Adipose tissue (tissue), 3 donors: Measurements from ENCODE around the gene ANGEL2. TPM values are rescaled to one million over a fixed set of nuclear protein-coding genes. Genes with fewer than 3 reads are reported as not detected.

Source experiments
- H3K27ac ChIP-seq: one replicate; pipeline ENCODE4 v1.5.1; 2013; ENCODE audit warnings: low read depth, low read length
- WGBS, 3 donors: extraction: QIAGEN DNeasy Blood & Tissue Kit; methylation state at CpG; one replicate each; pipeline ENCODE4 v1.1.7; 2013; 5-methylcytosine and 5-hydroxymethylcytosine counted together
- polyA plus RNA-seq, 3 donors: library from polyadenylated mRNA; stranded (reverse); fragments of 200-250 nt; gene quantifications; one replicate each; pipeline ENCODE4 v1.2.3, GENCODE V29; 2013
- donor health status: healthy with polysubstance abuse.
- donor health status: Bipolar disorder and iron deficiency.
- donor health status: healthy.

Gene ANGEL2
- polyA plus RNA-seq, 3 donors, result 7.5 to 18.6 (median 11.2) TPM

DNA sequence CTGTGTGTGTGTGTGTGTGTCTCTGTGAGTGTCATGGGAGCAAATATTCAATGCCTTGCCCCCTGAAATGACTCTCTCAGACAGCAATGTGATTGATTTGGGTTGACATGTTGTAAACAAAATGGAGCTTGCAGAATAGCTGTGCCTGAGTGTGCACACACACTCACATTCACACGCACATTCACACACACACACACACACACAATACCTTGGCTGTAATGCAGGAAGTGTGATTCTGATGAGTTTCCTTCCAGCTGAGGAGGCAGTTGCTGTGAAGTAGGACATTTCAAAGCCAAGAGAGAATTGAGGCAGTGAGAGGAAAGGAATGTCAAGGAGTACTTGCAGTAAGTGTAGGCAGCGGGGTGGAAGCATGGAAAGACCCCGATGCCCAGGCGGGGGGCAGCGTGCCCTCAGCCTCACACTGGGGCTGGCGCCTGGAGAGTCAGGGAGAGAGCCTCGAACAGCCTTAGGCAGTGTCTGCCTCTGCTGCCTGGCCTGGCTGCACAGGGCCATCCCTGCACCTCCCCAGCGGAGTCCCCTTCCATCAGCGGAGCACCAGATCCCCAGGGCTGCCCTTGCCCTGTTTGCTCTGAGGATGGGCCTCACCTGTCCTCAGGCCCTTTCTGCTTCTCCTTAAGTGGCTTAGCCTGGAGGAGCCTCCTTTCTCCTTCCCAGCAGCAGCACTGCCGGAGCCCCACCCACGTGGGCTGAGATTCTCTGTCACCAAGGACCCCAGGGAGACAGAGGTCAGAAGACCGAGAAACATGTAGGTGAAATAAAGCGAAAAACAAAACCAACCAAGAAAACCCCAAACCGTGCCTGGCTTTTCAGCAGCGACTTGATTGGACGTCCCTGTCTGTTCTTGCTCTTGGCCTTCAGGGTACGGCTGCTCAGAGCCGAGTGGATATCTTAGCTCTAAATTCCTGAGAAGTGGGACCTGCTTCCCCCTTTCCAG, 56.1 kb downstream of the ANGEL2 start:
- 83 to 89% (median 86%) methylated on average over 18 of the region's 18 CpGs for WGBS, 3 donors
- no peak overlapping the region for H3K27ac ChIP-seq

DNA sequence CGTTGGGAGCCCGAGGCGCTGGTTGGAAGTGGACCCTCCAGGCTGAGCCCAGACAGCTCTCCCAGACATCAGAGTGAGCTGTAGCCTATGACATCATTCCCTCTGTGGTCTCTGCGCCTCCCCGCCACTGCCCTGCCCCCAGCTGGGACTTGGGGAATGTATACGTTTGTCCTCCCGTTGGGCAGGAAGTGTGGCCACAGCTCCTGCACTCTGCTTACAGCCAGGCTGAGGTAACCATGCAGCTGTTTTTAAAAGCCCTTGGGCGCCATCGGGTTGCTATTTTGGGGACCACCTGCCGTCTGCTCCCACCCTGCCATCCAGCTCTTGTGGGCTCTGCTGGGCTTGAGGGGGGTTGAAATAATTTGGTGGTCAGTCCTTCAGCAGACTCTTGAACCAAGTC, 57.5 kb downstream of the ANGEL2 start:
- H3K27ac ChIP-seq, result no peak overlapping the region
- WGBS, 3 donors, result 50 to 65% (median 62%) methylated on average over 10 of the region's 10 CpGs

GRCh38 chr1:212957546-212957945, 58.1 kb downstream of the ANGEL2 start:
- WGBS, 3 donors, result 83 to 90% (median 85%) methylated on average over 6 of the region's 6 CpGs
- H3K27ac ChIP-seq, result no peak overlapping the region

DNA sequence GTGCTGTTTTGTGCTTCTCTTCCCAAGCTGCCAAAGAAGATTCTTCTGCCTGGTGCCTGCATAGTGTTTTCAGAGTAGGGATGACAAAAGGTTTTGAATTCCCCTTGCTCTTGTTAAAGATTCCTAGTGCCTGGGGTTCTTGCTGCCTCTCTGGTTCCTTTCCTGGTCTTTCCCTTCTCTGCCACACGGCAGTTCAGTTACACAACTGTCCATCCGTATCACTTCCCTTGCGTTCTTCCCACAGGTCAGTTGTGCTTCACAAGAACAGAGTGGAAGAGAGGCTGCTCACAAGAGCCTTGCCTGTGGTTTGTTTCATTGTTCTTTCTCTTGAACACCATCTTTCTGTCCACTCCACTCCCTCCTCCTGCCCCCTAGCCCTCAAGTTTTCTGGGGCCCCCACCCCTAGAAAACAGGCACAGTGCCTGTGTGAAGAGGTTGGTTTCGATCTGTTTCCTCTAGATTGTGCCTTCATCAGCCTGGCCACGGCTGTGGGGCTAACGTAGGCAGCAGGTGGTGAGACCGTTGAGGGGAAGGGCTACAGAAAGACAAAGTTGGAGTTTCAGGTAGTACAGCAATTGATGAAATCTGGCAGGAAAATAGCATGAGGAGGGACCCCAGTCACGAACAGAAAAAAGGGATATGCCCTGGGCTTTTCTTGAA, 59.6 kb downstream of the ANGEL2 start:
- 61 to 72% (median 70%) methylated on average over 8 of the region's 8 CpGs for WGBS, 3 donors
- H3K27ac ChIP-seq, result no peak overlapping the region

- no peak overlapping the region for H3K27ac ChIP-seq
- 86 to 95% (median 94%) methylated on average over 3 of the region's 3 CpGs for WGBS, 3 donors
Observed at GRCh38 chr1:212955098-212955497, 60.6 kb downstream of the ANGEL2 start.

DNA sequence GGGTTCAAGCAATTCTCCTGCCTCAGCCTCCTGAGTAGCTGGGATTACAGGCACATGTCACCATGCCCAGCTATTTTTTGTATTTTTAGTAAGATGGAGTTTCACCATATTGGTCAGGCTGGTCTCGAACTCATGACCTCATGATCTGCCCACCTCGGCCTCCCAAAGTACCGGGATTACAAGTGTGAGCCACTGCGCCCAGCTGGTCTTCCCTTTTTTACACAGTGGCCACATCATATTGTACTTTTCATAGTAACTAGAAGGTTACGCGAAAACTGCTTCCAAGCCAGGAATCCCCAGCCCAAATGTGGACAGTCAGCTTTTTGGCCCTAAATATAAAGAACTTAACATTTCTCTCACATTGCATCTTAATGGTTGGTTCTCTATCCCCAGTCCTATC, 61.2 kb downstream of the ANGEL2 start:
- WGBS, 3 donors, result 97 to 98% (median 97%) methylated on average over 6 of the region's 6 CpGs
- no peak overlapping the region for H3K27ac ChIP-seq

GRCh38 chr1:212953321-212953720, 62.3 kb downstream of the ANGEL2 start:
- WGBS, 3 donors, result 57 to 78% (median 67%) methylated on average over 3 of the region's 3 CpGs
- no peak overlapping the region for H3K27ac ChIP-seq

GRCh38 chr1:212952641-212952976, 63.1 kb downstream of the ANGEL2 start:
- WGBS, 3 donors, result 65 to 69% (median 66%) methylated on average over 8 of the region's 8 CpGs
- H3K27ac ChIP-seq, result no peak overlapping the region

- no peak overlapping the region for H3K27ac ChIP-seq
- WGBS, 3 donors, result 36 to 50% (median 46%) methylated on average over 4 of the region's 4 CpGs
Observed at GRCh38 chr1:212951947-212952640, 63.6 kb downstream of the ANGEL2 start.

DNA sequence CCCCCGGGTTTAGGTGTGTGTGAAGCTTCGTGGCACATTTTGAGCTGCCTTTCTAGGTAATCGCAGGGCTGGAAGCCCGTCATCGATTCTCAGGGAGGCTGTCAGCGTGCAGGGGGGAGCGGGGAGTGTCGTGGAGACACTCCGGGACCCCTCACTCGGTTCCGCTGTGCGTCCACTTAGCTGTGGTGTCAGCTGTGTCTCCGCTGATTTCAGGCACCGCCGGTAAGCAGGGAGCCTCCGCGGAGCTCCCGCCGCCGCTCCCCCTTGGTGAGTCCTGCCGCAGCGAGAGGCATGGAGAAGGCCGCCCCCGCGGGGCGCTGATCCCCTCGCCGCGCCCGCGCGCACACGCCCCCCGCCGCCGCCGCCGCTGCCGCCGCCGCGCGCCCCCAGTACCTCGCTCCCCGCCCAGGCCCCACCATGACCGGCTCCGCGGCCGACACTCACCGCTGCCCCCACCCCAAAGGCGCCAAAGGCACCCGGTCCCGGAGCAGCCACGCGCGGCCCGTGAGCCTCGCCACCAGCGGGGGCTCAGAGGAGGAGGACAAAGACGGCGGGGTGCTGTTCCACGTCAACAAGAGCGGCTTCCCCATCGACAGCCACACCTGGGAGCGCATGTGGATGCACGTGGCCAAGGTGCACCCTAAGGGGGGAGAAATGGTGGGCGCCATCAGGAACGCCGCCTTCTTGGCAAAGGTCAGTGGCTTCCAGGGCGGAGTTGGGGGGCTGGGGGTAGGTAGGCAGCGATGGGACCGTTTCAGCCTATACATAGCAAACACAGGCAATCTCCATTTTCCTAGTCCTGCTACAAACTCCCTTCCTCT, 64.3 kb downstream of the ANGEL2 start:
- 6 to 8% (median 7%) methylated on average over 60 to 72 of the region's 72 CpGs for WGBS, 3 donors
- no peak overlapping the region for H3K27ac ChIP-seq

DNA sequence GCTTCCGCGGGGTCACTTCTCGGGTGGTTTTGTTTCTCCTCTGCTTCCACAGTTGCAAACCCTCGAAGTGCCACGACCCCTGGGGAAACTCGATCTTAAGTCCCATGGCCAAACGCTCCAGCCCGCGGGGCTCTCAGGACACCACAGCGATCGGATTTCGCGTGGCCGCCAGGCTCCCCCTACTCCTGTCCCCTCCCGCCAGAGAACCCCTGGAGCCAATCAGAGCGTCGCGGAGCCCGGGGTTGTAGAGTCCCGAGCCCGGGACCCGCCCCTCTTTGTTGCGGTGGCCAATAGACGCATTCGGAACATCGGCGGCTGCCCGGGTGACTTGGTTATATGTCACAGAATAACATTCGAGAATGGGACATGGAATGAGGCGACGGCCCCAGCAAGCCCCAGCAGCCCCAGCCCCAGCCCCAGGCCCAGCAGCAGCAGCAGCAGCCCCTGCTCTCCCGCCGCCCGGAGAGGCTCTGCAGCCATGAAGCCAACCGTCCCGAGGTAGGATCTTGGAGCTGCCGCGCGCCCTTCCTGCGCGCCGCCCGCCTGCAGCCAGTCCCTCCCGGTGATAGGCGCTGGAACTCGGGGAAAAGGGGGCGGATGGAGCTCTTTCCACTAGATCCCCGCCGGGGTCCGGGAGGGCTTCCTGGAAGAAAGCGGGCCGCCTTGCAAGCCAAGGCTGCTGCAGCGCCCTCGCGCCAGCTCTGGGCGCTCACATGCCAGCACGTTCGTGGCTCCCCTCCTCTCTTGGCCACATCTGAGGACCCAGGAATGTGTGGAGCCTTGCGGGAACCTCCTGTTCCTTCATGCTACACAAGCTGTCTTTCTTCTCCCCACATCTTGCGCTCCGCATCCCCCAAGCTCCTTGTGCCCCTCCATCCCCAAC, 65.2 kb downstream of the ANGEL2 start, which contains the start of gene VASH2:
Gene VASH2, plus strand, starts transcription at position 299 of the 883 bp plus-strand sequence. CDS start 1,002 bp downstream, outside the sequence.
- no peak within 1 kb of the TSS for H3K27ac ChIP-seq
- 0 to 1% (median 0%) methylated on average over 61 of the region's 61 CpGs for WGBS, 3 donors

GRCh38 chr1:212949771-212950170, 65.9 kb downstream of the ANGEL2 start:
- H3K27ac ChIP-seq, result no peak overlapping the region
- whole genome bisulfite sequencing, 3 donors, result 27 to 70% (median 31%) methylated on average over 2 of the region's 2 CpGs

- no peak overlapping the region for H3K27ac ChIP-seq
Observed at GRCh38 chr1:212946872-212947271, 68.8 kb downstream of the ANGEL2 start.

DNA sequence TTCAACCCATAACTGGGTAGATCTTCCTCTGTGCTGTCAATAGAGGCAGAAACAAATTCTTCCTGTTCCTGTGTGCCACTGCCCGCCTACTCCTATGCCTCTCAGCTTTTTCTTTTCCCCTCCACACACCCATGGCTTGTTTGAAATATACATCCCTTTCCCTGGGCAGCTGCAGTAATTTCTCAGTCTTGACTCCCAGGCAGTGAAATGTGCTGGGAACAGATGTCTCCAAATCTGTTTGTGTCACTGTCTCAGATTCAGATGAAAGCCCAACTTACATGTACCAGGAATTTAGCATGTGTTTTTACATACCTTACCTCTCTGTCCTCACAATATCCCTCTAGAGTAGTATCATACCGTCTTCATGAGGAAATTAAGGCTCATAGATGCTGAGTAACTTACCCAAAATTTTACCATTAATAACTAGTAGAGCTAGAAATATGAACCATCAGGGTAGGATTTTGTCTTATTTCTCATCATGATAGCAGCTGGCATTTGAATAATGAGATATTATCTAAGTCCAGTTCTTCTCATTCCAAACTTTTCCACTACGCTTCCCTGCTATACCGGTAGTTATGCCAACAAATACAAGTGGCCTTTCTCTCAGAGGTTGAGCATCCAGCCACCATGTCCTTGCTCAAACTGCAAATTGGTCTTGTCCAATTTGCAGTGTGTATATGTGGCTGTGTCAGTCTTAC, 70.1 kb downstream of the ANGEL2 start:
- H3K27ac ChIP-seq, result no peak overlapping the region
- WGBS, 3 donors, result 84 to 92% (median 92%) methylated on average over 4 of the region's 4 CpGs

- WGBS, 3 donors, result 81 to 85% (median 85%) methylated on average over 2 of the region's 2 CpGs
- H3K27ac ChIP-seq, result no peak overlapping the region
Observed at GRCh38 chr1:212945056-212945455, 70.6 kb downstream of the ANGEL2 start.

DNA sequence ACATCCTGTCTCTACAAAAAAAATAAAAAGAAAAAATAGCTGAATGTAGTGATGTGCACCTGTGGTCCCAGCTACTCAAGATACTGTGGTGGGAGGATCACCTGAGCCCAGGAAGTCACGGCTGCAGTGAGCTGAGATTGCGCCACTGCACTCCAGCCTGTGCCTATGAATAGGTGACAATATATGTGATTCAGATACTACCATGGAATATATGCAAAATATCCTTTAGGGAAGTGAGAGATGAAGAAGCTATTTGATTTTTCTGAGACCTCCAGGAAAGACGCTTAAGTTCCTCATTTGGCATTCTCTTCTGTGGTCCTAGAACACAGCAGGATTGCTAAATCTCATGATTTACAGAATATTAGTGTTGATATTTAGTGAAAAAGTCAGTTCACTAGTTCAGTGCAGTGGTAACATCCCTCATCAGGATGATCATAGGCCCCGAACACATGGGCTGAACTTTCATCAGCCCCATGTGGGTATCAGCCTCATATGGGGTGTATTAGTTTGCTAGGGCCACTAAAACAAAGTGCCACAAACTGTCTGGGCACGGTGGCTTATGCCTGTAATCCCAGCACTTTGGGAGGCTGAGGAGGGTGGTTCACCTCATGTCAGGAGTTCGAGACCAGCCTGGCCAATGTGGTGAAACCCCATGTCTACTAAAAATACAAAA, 71.3 kb downstream of the ANGEL2 start:
- 77 to 83% (median 81%) methylated on average over 6 of the region's 6 CpGs for WGBS, 3 donors
- H3K27ac ChIP-seq, result no peak overlapping the region
